ENCODE measurements around the gene EFEMP1.

DNA sequence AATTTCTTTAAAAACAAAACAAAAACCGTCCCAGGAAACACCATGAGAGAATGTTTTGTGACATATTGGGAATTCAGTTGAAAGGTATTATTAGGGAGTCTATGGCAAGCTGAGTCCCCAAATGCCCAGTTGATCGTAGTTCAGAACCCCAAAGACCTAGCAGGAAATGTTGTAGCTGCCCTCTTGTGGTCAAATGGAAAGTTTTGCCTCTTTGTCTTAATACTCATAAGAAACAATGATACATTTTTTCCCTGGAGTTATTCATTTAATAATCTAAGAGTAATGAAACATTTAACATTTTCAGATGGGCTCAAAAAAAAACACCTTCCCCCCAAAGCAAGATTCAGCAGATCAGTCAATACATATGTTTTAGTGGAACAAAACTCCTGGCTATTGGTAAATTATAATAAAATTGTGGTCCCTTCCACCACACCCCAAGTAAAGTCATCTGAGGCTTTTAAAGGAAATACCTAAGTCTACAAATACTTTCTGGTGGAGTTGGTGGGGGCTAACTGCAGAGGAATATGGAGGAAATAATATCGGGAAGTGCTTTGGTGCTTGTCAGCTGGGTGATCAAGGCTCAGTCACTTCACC is 37.8 kb upstream of the EFEMP1 start:
- TF ChIP-seq, protein P1, sequence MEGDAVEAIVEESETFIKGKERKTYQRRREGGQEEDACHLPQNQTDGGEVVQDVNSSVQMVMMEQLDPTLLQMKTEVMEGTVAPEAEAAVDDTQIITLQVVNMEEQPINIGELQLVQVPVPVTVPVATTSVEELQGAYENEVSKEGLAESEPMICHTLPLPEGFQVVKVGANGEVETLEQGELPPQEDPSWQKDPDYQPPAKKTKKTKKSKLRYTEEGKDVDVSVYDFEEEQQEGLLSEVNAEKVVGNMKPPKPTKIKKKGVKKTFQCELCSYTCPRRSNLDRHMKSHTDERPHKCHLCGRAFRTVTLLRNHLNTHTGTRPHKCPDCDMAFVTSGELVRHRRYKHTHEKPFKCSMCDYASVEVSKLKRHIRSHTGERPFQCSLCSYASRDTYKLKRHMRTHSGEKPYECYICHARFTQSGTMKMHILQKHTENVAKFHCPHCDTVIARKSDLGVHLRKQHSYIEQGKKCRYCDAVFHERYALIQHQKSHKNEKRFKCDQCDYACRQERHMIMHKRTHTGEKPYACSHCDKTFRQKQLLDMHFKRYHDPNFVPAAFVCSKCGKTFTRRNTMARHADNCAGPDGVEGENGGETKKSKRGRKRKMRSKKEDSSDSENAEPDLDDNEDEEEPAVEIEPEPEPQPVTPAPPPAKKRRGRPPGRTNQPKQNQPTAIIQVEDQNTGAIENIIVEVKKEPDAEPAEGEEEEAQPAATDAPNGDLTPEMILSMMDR (IDR thresholded peaks at IDR 0.05; ENCODE audit: low read depth, low read length) = peak; percentile 57
- TF ChIP-seq POLR2A (IDR thresholded peaks at IDR 0.05; ENCODE audit: extremely low read depth, insufficient read length) = no peak

All from NB4 (cell line).